Spleen (tissue), 11 donors: ENCODE data around the gene GCNA. TPM values are rescaled to one million over a fixed set of nuclear protein-coding genes. Genes with fewer than 3 reads are reported as not detected.

Experiments
- DNase-seq: peaks from one replicate; pipeline ENCODE4 v3.0.0-alpha.2; 2020
- H3K27ac ChIP-seq, 8 donors: fragments of 200-600 bp; sonication (generic) in 7 of 8; 1 replicate in 4 of 8; 2 replicates in 4 of 8; pipeline versions ENCODE4 v1.5.0 to v1.8.0; 2016 to 2021; ENCODE audit warnings: inconsistent platforms in 4 of 8, mild to moderate bottlenecking in 4 of 8, moderate library complexity in 1 of 8
- H3K27me3 ChIP-seq, 7 donors: fragments of 200-600 bp; sonication (generic) in 6 of 7; replicated peaks in 1 of 7; 1 replicate in 4 of 7; 2 replicates in 3 of 7; pipeline versions ENCODE4 v1.5.0 to v1.8.0; 2016 to 2021; ENCODE audit warnings: inconsistent platforms in 3 of 7, mild to moderate bottlenecking in 1 of 7
- H3K36me3 ChIP-seq, 6 donors: fragments of 200-600 bp; sonication (generic) in 5 of 6; 1 replicate in 4 of 6; 2 replicates in 2 of 6; pipeline versions ENCODE4 v1.5.0 to v1.8.0; 2016 to 2021; ENCODE audit warnings: inconsistent platforms in 2 of 6
- H3K4me1 ChIP-seq, 6 donors: fragments of 200-600 bp; sonication (generic) in 5 of 6; 1 replicate in 3 of 6; 2 replicates in 3 of 6; pipeline versions ENCODE4 v1.5.0 to v1.8.0; 2016 to 2021; ENCODE audit warnings: inconsistent platforms in 3 of 6
- H3K4me3 ChIP-seq, 8 donors: fragments of 200-600 bp; sonication (generic) in 7 of 8; 1 replicate in 4 of 8; 2 replicates in 4 of 8; pipeline versions ENCODE4 v1.5.0 to v1.8.0; 2016 to 2021; ENCODE audit warnings: inconsistent platforms in 4 of 8, mild to moderate bottlenecking in 4 of 8, moderate library complexity in 2 of 8
- H3K9me3 ChIP-seq, 8 donors: fragments of 200-600 bp; sonication (generic) in 7 of 8; 1 replicate in 4 of 8; 2 replicates in 4 of 8; pipeline versions ENCODE4 v1.5.0 to v1.8.0; 2016 to 2021; ENCODE audit warnings: inconsistent platforms in 4 of 8
- CTCF ChIP-seq, 11 experiments: fragments of 200-600 bp in 7 of 11; fragments of 450-650 bp in 4 of 11; sonication (generic) in 4 of 11; IDR thresholded peaks in 8 of 11; conservative IDR thresholded peaks in 3 of 11; 1 replicate in 7 of 11; 2 replicates in 4 of 11; pipeline versions ENCODE4 v1.4.0 to v1.8.0; 2016 to 2021; ENCODE audit warnings: antibody characterized with exemption in 11 of 11, inconsistent platforms in 4 of 11, mild to moderate bottlenecking in 1 of 11
- POLR2A ChIP-seq, 3 donors: fragments of 450-650 bp; IDR thresholded peaks; one replicate each; pipeline ENCODE4 v1.5.1; 2017; ENCODE audit warnings: antibody characterized with exemption in 3 of 3, mild to moderate bottlenecking in 1 of 3
- POLR2AphosphoS5 ChIP-seq, 3 donors: sonication (generic); formaldehyde crosslinking; IDR thresholded peaks; one replicate each; pipeline ENCODE4 v1.5.1; 2017; ENCODE audit warnings: antibody characterized with exemption in 3 of 3
- WGBS, 5 donors: extraction: QIAGEN DNeasy Blood & Tissue Kit in 3 of 5; methylation state at CpG; one replicate each; pipeline versions ENCODE4 v1.1.5 to v1.1.7; 2013 to 2018; 5-methylcytosine and 5-hydroxymethylcytosine counted together
- intact Hi-C: fragments of 100-400 bp; cut with DNase I; formaldehyde crosslinking; loops from one replicate; pipeline ENCODE4 v1.15.0; 2023; ENCODE audit warnings: low total_unique reads
- polyA plus RNA-seq, 3 donors: library from polyadenylated mRNA; stranded (reverse); fragments of 200-250 nt; gene quantifications; one replicate each; pipeline ENCODE4 v1.2.1, GENCODE V29; 2013
- total RNA-seq, 7 donors: library from RNA; depleted of rRNA in 3 of 7; stranded (reverse); fragments of >200 nt in 3 of 7; fragmentation: NEBNext Ultra II Directional in 4 of 7; extraction: Animal tissue kit (Norgen Biotek cat#: 25700) in 4 of 7; gene quantifications; one replicate each; pipeline versions ENCODE4 v1.1.0 to v1.2.1, GENCODE V29; 2016 to 2021
- donor health status: healthy with polysubstance abuse.
- donor health status: DM: no; HTN: no; CAD: no; lungs with moderate emphysema.
- donor health status: DM: no; HTN: no; CAD: no.
- donor health status: Bipolar disorder and iron deficiency.
- donor health status: healthy.
- donor health status: DM: no; HTN: no; CAD: no.
- donor health status: DM: yes; HTN: yes; CAD: no.

The GCNA gene
- total and polyA plus RNA-seq, 10 donors, result 1.8 to 12.8 (median 3.8) TPM

GRCh38 chrX:71652405-71652804 lies 74.2 kb downstream of the GCNA start:
- H3K27ac ChIP-seq, result no peak overlapping the region
- WGBS, 5 donors, result 27 to 50% (median 33%) methylated on average over 2 of the region's 2 CpGs
- H3K4me3 ChIP-seq, result no peak overlapping the region
- H3K36me3 ChIP-seq, result no peaks in the 10 kb centered on the region
- no peaks in the 10 kb centered on the region for H3K27me3 ChIP-seq
- intact Hi-C loops, result no loop called here
- no peaks in the 10 kb centered on the region for H3K4me1 ChIP-seq
- no peaks in the 10 kb centered on the region for H3K9me3 ChIP-seq
- no peak for DNase-seq
- peak in 10 of 11 experiments; percentile 18 to 67 (median 56) for TF ChIP-seq CTCF (IDR thresholded peaks at IDR 0.05 in 8 of 11, conservative IDR thresholded peaks at IDR 0.05 in 3 of 11)
- TF ChIP-seq POLR2A (IDR thresholded peaks at IDR 0.05), result no peak
- TF ChIP-seq POLR2AphosphoS5 (IDR thresholded peaks at IDR 0.05), result peak in 1 of 3 donors; percentile 35

- Histone ChIP-seq H3K27me3 (peaks cover 0 to 2% (median 0%) of the 10 kb centered on the region in 7 donors), H3K4me3 (no peak overlapping the region), H3K27ac (no peak overlapping the region), H3K4me1 (no peaks in the 10 kb centered on the region), H3K9me3 (no peaks in the 10 kb centered on the region), H3K36me3 (no peaks in the 10 kb centered on the region)
- TF ChIP-seq POLR2AphosphoS5 (IDR thresholded peaks at IDR 0.05) (no peak), CTCF (IDR thresholded peaks at IDR 0.05 in 8 of 11, conservative IDR thresholded peaks at IDR 0.05 in 3 of 11) (no peak), POLR2A (IDR thresholded peaks at IDR 0.05) (no peak)
- WGBS, 5 donors, result 73 to 90% (median 83%) methylated on average over 2 of the region's 2 CpGs
- no peak for DNase-seq
- intact Hi-C loops, result no loop called here
Measured at GRCh38 chrX:71653344-71653743, 75.1 kb downstream of the GCNA start.

GRCh38 chrX:71657267-71657666 lies 79.0 kb downstream of the GCNA start:
- 71 to 92% (median 85%) methylated on average over 4 of the region's 4 CpGs for WGBS, 5 donors
- DNase-seq, result no peak
- Histone ChIP-seq H3K36me3 (no peaks in the 10 kb centered on the region), H3K27ac (no peak overlapping the region), H3K4me3 (no peak overlapping the region), H3K9me3 (no peaks in the 10 kb centered on the region), H3K4me1 (no peaks in the 10 kb centered on the region), H3K27me3 (peaks cover 0 to 2% (median 0%) of the 10 kb centered on the region in 7 donors)
- no peak for TF ChIP-seq CTCF (IDR thresholded peaks at IDR 0.05 in 8 of 11, conservative IDR thresholded peaks at IDR 0.05 in 3 of 11)
- TF ChIP-seq POLR2A (IDR thresholded peaks at IDR 0.05), result no peak
- no peak for TF ChIP-seq POLR2AphosphoS5 (IDR thresholded peaks at IDR 0.05)
- intact Hi-C loops, result no loop called here

GRCh38 chrX:71659342-71659741 lies 81.1 kb downstream of the GCNA start:
- H3K4me1 ChIP-seq, result peaks cover 0 to 5% (median 0%) of the 10 kb centered on the region in 6 donors
- peaks cover 0 to 2% (median 0%) of the 10 kb centered on the region in 7 donors for H3K27me3 ChIP-seq
- intact Hi-C loops, result no loop called here
- no peak overlapping the region for H3K4me3 ChIP-seq
- TF ChIP-seq POLR2AphosphoS5 (IDR thresholded peaks at IDR 0.05), result no peak
- TF ChIP-seq POLR2A (IDR thresholded peaks at IDR 0.05), result no peak
- TF ChIP-seq CTCF (IDR thresholded peaks at IDR 0.05 in 8 of 11, conservative IDR thresholded peaks at IDR 0.05 in 3 of 11), result no peak
- H3K27ac ChIP-seq, result no peak overlapping the region
- no peaks in the 10 kb centered on the region for H3K36me3 ChIP-seq
- no peaks in the 10 kb centered on the region for H3K9me3 ChIP-seq
- DNase-seq, result no peak
- WGBS, 5 donors, result 68 to 84% (median 82%) methylated on average over 3 of the region's 3 CpGs
